GM18526 (cell line): ENCODE measurements around the gene PWWP2B.

Experiments used
- POLR2A ChIP-seq: IDR thresholded peaks from 3 replicates; pipeline ENCODE4 v1.6.1; 2011; ENCODE audit not compliant: insufficient read length; ENCODE audit errors: extremely low read depth

PWWP2B gene

GRCh38 chr10:132462463-132463332 is 65.7 kb downstream of the PWWP2B start:
- TF ChIP-seq POLR2A: no peak

GRCh38 chr10:132463333-132464255 is 66.6 kb downstream of the PWWP2B start:
- TF ChIP-seq POLR2A: no peak

GRCh38 chr10:132464256-132465192 is 67.5 kb downstream of the PWWP2B start:
- no peak for TF ChIP-seq POLR2A

- TF ChIP-seq POLR2A: no peak
Observed at GRCh38 chr10:132465193-132465888, 68.3 kb downstream of the PWWP2B start.

GRCh38 chr10:132465889-132466519 is 69.0 kb downstream of the PWWP2B start:
- TF ChIP-seq POLR2A: no peak

GRCh38 chr10:132466520-132467463 is 69.8 kb downstream of the PWWP2B start:
- no peak for TF ChIP-seq POLR2A
